HTERT RPE-1 (cell line): ENCODE results near the gene TPX2.

Experiments
- in situ Hi-C: fragments of 300-500 bp; cut with MboI; formaldehyde crosslinking; loops from 4 replicates; pipeline ENCODE4 v1.14.3; 2020; ENCODE audit warnings: low sequenced_read_pairs

Gene TPX2

DNA sequence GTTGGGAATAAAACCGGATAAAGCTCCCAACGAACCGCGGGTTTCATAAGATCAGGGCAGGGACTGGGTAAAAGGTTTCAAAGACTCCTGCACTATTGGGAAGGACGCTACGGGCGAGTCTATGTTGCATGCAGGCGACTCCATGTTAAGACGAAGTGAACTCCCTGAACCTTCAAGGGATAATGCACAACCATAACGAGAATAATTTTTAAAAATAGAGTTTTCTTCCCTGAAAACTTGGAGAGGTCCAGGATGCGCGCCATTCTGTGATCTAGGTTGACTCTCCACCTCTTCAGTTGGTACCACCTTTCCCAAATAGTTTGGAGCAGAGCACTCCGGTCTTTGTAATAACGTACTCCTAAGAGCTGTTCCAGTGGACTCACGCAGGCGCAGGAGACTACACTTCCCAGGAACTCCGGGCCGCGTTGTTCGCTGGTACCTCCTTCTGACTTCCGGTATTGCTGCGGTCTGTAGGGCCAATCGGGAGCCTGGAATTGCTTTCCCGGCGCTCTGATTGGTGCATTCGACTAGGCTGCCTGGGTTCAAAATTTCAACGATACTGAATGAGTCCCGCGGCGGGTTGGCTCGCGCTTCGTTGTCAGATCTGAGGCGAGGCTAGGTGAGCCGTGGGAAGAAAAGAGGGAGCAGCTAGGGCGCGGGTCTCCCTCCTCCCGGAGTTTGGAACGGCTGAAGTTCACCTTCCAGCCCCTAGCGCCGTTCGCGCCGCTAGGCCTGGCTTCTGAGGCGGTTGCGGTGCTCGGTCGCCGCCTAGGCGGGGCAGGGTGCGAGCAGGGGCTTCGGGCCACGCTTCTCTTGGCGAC, at the start of gene TPX2:
TSS of gene TPX2 (plus strand) at position 562 of the 821 bp plus-strand sequence. CDS start 18,187 bp downstream, outside the sequence.
- in situ Hi-C loops, result no loop called here

GRCh38 chr20:31690124-31690666, 48.9 kb upstream of the TPX2 start:
- in situ Hi-C loops, result no loop called here

- in situ Hi-C loops, result no loop called here
Observed at GRCh38 chr20:31691646-31692275, 47.3 kb upstream of the TPX2 start.

- in situ Hi-C loops, result no loop called here
Observed at GRCh38 chr20:31693402-31693801, 45.7 kb upstream of the TPX2 start.

GRCh38 chr20:31693987-31694661, 45.0 kb upstream of the TPX2 start:
- in situ Hi-C loops, result no loop called here

- in situ Hi-C loops, result no loop called here
Observed at GRCh38 chr20:31694842-31695593, 44.1 kb upstream of the TPX2 start.

DNA sequence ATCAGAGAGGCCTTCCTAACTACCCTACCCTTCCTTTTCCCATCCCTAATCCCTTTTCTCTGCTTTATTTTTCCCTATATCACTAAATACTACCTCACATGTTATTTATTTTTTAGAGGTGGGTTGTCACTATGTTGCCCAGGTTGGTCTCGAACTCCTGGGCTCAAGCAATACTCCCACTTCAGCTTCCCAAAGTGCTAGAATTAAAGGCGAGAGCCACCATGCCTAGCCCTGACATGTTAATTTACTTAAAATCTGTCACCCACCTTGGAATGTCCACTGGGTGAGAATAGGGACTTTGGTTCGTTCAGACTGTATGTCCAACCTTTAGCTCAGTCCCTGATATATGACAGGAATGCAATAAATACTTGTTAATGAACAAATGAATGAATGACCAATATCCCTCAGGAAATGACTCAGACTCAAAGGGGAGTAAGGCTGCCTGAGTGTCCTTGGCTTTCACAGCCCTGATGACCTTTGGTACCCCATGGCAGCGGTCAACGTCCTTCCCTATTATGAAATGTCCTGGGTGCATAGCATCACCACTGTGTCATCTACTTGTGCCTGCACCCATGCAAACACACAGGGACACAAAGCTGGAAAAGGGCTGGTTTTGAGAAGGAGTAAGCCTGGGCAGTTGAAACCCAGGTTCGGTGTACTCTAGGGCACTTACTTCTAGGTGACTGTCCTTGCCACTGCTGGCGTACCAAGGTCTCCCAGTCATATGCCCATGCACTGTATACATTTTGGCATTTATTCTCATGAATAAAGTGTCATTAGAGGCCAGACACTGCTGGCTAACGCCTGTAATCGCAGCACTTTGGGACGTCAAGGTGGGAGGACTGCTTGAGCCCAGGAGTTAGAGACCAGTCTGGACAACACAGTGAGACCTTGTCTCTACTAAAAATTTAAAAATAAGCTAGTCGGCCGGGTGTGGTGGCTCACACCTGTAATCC, 43.0 kb upstream of the TPX2 start:
- in situ Hi-C loops, result no loop called here

- in situ Hi-C loops, result no loop called here
Observed at GRCh38 chr20:31698243-31698802, 40.8 kb upstream of the TPX2 start.

- in situ Hi-C loops, result no loop called here
Observed at GRCh38 chr20:31698803-31699718, 40.0 kb upstream of the TPX2 start.

GRCh38 chr20:31699801-31700728, 39.0 kb upstream of the TPX2 start:
- in situ Hi-C loops, result no loop called here

GRCh38 chr20:31700747-31701146, 38.3 kb upstream of the TPX2 start:
- in situ Hi-C loops, result no loop called here

- in situ Hi-C loops, result no loop called here
Observed at GRCh38 chr20:31701591-31701990, 37.5 kb upstream of the TPX2 start.

DNA sequence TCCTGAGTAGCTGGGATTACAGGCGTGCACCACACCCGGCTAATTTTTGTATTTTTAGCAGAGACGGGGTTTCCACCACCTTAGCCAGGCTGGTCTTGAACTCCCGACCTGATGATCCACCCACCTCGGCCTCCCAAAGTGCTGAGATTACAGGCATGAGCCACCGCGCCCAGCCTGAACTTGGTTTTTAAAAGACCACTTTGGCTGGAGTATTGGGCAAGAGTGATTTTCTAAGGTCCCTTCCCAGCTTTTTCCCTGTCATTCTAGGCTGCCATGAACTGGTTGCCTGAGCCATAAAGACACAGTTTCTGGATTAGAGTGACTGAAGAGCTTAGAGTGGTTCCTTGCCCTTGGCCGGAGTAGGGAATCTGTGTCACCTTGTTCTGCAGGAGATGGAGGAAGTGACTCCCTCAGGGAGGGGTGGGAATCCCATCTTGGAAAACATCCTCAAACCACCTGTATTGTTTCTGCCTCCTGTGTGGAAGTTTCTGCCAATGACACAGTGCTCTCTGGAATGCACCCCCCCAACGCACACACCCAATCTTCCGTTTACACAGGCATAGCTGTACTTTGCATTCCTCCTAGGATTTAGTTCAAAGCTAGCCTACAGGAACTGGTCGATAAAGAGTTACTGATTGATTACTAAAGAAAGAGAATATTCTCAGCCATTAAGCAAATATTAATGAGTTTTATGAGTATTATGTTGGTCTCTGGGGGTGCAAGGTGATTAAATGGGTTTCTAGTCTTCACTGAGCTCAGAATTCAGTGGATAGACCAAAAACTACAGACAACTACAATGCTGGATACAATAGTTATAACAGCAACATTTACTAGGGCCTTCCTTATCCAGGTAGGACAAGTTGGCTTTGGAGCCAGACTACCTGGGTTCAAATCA, 34.6 kb upstream of the TPX2 start:
- in situ Hi-C loops, result no loop called here

DNA sequence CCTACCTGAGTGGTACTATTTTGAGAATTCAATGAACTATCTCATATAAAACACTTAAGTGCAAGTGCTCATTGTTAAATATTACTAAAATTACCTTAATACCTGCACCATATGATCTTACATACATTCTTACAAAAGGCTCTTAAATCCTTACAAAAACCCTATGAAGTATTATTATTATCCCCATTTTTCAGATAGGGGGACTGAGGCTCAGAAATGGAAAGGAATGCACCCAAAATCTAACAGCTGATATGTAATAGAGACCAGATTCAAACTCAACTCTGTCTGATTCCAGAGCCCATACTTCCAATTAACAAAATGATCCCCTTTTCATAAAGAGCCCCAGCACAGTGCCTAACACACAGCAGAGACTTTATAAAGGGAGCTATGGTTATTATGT, 33.9 kb upstream of the TPX2 start:
- in situ Hi-C loops, result no loop called here

- in situ Hi-C loops, result no loop called here
Observed at GRCh38 chr20:31705598-31706597, 33.2 kb upstream of the TPX2 start.
